A549 treated with Mapracorat at 1 μM for 4 hours (cell line): ENCODE measurements around the gene TYW1. TPM values are rescaled to one million over a fixed set of nuclear protein-coding genes. Genes with fewer than 3 reads are reported as not detected.

Experiments
- total RNA-seq: library from RNA; stranded (reverse); fragments of 200-300 nt; extraction: Qiagen RNA extraction; gene quantifications from 5 replicates; pipeline ENCODE4 v1.2.3, GENCODE V29; 2022

TYW1 gene, protein sequence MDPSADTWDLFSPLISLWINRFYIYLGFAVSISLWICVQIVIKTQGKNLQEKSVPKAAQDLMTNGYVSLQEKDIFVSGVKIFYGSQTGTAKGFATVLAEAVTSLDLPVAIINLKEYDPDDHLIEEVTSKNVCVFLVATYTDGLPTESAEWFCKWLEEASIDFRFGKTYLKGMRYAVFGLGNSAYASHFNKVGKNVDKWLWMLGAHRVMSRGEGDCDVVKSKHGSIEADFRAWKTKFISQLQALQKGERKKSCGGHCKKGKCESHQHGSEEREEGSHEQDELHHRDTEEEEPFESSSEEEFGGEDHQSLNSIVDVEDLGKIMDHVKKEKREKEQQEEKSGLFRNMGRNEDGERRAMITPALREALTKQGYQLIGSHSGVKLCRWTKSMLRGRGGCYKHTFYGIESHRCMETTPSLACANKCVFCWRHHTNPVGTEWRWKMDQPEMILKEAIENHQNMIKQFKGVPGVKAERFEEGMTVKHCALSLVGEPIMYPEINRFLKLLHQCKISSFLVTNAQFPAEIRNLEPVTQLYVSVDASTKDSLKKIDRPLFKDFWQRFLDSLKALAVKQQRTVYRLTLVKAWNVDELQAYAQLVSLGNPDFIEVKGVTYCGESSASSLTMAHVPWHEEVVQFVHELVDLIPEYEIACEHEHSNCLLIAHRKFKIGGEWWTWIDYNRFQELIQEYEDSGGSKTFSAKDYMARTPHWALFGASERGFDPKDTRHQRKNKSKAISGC
- total RNA-seq: 13.6 to 15.0 TPM (median 13.8 TPM) in 5 replicates

DNA sequence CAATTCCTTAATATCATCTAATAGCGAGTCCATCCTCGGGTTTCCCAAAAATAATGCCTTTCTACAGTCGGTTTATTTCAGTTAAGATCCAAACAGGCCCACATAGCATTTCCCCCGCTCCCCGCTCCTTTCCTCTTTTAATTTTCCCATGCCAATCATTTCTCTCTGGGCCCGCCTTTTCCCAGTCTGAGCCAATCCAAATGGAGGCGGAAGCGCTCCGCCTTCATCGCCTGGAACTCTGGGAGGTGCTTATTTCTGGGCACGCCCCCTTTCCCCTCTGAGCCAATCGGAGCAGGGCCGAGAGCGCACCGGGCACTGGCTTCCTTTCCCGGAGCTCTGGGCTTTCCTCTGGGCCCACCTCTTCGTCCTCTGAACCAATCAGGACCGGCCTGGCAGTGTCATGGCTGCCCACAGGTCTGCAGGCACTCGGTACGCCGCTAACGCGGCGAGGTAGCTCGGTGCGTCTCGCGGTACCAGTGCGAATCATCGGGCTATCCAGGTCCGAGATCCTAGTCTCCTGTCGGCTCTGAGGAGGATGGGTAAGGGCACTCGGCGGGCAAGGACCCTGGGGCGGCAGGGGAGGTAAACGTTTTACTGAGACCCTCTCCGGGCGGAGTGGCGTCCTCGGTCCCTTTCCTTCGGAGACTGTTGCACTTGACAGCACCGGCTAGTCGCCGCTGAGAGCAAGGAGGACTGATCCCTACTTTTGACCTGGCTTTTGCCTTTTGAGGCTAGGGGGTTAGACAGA lies at the start of gene TYW1:
TYW1 (plus strand) TSS at position 390 of the 748 bp plus-strand sequence; CDS start at position 536, 146 bp downstream.

DNA sequence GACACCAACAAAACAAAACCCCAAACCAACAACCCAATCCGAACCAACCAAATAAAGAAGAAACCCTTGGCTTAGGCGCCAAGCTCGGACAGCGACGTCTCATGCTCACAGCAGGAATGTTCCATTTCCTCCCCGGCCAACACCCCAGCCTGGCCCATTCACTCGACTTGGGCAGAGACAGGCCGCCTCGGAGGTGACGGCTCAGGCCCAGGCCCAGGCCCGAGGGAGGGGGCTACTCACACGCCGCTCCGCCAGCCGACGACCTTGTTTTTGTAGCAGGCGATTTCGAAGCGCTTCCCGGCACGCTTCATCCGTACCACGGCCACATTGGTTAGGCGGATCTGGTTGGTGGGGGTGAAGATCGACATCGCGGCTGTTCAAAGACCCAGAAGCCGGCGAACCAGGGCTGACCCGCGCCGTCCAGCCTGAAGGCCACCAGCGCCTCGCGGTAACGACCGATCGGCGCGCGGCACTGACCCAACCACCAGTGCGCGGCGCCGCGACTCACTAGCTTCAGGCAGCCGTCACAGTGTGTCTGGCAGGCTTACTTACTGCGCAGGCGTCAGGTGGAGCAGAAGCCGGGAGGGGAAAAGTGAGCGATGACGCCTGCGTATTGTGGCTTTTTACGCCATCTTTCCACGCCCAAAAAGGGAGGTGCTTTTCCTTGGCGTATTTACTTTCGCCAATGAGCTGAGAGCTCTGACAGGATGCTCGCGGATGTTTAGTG lies 1.4 kb upstream of the TYW1 start, which contains the start of gene SBDS:
SBDS (minus strand) TSS at position 537 of the 727 bp plus-strand sequence; CDS start at position 368, 169 bp downstream.

Other genes starting within 250 kb of the TYW1 start
- gene TMEM248, start 75.6 kb upstream of the TYW1 start, total RNA-seq: 76.5 to 90.4 TPM (median 86.3 TPM) in 5 replicates
- 108 to 126 TPM (median 112 TPM) in 5 replicates for gene SBDS, start 1.2 kb upstream of the TYW1 start, total RNA-seq